SW 1271 (cell line): ENCODE data around the gene KCNN3.

ENCODE experiments used
- DNase-seq, 2 experiments: peaks; one replicate each; lab custom pipeline; 2025; lab: John Stamatoyannopoulos, UW

KCNN3 gene

DNA sequence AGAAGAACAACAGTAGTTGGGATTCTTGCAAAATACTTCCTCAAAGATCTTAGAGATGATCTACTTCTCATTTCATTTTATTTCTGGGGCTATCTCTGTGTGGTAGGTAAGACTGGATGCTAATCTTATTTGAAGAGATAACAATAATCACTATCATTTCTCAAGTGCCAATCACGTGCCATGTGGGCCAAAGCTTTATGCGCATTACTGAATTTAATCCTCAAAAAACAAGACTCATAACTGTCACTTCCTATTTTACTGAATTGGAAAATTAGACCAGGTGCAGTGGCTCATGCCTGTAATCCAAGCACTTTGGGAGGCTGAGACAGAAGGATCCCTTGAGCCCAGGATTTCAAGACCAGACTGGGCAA is 121.7 kb downstream of the KCNN3 start:
- no peak for DNase-seq

DNA sequence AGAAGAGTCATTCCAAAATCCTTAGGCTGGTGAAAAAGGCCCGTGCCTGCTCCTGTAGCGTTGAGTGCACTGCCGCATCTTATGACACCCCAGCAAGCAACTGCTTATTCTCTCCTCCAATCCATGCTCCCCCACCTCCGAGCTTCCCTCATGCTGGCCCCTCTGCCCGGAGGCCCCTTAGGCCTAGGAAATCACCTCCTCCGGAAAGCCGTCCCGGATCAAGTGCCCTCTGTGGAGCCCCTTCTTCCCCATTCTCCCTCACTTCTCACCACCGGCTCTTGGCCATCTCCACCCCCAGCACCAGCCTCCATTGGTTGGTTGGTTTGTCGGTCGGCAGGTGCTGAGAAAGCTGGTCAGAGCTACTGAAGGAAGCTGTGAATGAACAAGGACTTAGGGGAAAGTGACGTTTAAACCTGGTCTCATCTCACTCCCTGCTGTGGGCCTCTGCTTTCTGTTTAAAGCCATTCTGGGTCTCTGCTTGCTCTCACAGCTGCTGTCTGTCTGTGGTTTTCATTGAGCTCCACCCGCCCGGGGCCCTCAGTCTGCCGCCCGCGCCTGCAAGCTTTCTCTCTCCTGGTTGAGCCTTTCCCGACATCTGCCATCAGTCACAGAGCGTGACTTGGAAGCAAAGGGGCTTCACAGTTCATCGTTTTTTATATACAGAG is 122.2 kb downstream of the KCNN3 start:
- no peak for DNase-seq

DNA sequence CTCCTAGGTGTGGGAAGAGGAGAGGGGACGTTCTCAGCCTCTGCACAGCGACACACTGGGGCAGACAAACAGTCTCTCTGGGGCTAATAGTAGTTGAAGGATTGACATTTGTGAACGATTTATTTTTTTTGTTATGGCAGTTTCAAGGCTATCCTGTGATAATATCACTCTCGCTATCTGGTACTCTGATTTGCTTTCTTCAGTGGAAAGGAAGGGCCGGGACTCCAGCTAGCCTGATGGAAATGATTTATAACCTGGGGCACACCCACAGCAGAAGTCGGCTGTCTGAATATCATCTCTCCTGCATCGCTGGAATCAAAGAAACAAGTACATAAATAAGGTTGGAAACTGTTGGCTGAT is 122.7 kb downstream of the KCNN3 start:
- DNase-seq: no peak

DNA sequence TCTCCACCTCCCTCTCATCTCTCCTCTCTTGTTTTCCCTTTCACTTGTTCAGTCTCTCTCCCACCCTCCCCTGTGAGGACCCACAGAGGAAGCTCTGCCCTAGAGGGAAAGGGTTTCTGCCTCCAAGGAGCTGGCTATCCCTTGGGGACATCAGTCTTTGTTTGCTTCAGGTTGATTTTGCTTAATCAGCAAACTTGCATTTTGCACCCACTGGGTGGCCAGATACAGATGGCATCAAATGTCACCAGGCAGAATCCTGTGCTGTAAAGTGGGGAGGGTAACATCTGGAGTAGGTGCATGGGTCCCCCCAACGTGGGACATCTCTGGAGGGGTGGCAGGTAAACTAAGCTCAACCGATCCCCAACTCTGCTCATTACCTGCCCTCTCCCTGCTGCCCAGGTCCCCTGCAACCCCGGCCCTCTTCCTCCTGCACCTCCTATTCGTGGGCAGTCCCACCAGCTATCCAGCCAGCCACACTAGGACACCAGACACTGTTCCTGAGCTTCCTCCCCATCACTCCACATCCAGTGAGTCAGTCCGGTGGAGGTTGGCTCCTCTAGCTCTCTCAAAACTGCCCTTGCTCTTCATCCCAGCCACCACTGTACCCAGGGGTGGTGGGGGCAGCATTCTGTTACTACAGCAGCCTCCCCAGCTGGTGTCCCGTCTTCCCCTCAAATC is 123.3 kb downstream of the KCNN3 start:
- DNase-seq: no peak

DNA sequence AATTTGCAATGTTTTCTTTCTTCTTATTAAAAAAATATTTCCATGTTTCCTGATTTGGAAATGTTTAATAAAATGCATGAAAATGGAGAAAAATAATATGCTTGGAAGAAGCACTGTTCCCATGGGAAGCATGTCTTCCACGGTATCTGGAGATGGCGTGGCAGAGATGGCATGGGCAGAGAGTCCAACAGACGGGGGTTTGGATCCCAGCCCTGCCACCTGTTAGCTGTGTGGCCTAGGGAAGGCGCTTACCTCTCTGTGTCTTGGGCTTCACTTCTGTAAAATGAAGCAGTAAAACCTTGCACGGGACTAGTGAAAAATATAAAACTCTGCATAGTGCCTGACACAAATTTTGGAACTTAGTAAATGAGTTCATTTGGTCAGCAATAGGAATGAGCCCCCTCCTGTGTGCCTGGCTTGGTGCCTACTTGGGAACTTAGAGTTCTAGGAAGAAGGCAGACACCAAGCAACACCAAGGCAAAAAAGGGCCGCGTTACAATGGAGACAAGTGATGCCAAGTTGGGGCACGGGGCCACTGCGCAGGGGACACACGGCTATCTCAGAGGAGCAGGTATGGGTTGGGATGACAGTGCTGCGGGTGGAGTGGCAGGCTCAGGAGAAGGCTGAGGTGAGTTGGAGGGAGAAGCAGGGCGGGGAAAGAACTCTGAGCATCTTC is 124.2 kb downstream of the KCNN3 start:
- no peak for DNase-seq

DNA sequence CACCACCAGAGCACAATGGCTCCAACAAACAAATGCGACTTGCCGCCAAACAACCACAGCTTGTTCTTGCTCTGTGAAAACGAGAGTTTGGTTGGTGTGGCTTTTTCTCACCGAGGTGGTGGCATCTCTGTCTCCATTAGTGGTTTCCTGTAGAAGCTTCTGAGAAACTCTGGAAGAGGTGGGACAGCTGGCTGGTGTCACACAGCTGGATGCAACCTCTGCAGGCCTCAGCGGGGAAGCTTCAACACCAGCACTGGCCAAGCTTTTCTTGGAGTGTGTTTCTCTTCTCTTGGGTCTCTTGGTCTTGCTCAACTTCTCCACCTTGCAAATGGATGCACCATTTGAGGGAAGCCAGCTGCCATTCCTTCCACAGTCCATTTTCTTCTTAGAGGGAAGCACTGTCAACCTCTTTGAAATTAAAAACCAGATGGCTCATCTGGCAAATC is 124.8 kb downstream of the KCNN3 start:
- DNase-seq: no peak

DNA sequence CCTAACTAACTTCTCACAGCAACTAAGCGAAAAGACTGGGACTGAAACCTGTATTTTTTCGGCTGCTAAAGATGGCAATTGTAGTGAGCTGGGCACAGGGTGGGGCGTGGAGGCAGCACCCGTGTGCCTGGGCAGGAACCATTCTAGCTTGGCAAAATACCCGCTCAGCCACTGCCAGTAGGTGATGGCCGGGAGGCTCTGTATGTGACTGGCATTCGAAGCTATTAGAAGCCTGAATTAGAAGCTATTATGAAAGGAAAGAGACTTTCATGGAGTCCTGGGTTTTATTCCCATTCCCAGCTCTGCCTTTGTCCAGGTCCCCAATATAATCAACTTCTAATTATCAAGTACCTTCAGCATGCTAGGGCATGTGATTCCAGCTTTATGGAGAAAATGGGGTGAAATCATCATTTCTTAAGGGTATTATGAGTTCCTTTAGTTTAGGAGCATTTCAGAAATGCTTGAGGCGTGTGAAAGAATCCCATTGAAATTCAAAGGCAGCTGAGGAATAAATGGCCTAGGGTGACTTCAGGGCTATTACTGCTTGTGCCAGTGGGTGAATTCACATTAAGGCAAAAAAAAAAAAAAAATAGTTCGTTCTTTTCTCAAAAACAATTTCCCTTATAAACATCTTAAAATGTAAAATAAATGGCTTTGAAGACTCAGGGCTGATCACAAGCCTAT is 125.6 kb downstream of the KCNN3 start:
- DNase-seq: no peak

DNA sequence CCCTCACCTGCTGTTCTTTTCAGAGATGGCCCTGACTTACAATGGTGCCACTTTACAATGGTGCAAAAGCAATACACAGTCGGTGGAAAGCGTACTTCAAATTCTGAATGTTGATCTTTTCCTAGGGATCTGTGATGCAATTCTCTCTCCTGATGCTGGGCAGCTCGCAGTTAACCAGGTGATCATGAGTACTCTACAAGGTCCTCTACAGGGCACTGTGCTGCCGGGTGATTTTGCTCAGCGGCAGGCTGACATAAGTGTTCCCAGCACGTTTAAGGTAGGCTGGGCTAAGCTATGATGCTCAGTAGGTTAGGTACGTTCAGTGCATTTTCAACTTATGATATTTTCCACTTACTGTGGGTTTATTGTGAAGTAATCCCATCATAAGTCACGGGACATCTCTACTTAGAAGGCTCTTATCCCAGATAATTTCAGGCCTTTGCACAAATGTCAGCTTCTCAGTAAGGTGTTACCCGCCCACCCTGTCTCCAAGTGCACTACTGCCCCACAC is 126.5 kb downstream of the KCNN3 start:
- DNase-seq: no peak

GRCh38 chr1:154742606-154743005 is 127.5 kb downstream of the KCNN3 start:
- DNase-seq: no peak

GRCh38 chr1:154741741-154742495 is 128.2 kb downstream of the KCNN3 start:
- DNase-seq: no peak

DNA sequence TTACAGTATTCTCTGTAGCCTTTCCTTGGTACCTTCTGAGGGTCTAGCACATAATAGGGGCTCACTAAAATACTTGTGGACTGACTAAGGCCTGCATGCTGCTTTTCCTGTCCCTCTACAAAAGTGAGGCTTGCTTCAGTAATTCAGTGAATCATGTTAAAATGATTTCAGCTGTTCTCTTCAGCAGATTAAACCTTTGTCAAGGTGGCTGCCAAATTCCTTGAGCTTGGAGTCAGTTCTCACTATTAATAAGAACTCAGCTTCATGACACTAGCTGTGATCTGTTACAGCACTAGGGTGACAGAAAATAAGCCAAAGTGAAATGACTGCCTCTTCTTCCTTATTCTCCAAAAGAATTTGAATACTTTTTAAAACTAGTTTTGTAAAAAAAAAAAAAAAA is 128.8 kb downstream of the KCNN3 start:
- no peak for DNase-seq

DNA sequence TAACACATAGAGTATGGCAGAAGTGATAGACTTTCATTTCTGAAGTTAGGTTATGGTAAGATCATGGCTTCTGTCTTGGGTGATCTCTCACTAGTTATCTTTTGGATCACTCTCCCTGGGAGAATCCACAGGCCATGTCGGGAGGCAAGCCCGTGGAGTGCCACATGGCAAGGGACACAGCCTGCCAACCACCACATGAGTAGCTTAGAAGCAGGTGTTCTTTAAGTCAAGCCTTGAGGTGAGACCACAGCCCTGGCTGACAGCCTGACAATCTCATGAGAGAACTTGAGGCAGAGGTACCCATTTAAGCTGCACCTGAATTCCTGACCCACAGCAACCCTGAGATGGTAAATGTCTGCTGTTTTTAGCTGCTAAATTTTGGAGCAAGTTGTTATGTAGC is 130.4 kb downstream of the KCNN3 start:
- DNase-seq: no peak

GRCh38 chr1:154736841-154737240 is 133.2 kb downstream of the KCNN3 start:
- DNase-seq: no peak

DNA sequence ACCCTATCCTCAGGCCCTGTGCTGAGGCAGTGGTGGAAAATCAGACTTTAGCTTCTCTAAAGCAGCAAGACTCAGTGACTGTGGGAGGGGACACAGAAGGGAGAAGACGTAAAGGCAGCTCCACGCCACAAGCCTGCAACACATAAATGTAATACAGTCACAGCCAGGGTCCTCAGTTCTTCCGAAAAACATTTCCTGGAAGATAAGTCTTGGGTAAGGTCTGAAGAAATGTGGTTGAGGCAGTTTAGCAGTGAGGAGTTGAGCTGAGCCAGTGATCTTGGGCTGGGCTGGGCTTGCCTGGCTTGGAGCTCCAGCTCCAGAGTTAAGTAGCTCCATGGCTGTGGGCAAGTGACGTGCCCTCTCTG is 134.3 kb downstream of the KCNN3 start:
- DNase-seq: no peak

DNA sequence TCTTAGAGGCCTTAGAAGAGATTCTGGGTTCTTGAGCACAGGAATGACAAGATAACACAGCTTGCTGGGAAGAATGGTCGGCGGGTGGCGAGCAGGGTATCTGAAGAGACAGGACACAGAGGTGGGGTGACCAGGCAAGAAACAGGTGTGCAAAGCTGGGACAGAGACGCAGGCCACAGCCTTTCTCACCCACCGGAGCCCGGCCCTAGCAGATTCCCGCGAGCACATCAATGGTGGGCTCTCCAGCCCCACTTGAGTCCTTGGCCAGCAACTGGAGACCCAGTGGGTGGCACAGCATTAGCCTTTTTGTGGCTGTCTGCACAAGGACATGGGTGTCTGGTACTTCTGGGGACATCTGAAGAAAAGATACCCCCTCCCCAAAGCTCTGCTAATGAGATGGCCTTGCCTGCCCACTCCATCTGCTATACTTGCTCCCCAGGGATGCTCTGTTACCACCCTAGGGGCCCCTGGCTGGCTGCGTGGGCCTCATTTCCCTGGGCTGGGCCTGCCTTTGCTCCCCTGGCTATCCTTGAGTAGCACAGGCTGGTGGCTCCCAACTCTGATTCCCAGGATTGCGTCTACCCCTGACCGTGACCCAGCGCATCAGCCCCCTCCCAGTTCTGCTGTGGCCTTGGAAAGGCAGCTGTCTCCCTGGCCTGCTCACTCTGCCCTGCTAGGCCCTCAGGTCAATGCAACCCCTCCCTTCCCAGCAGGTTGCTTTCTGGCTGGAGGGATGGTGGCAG is 134.8 kb downstream of the KCNN3 start:
- no peak for DNase-seq

DNA sequence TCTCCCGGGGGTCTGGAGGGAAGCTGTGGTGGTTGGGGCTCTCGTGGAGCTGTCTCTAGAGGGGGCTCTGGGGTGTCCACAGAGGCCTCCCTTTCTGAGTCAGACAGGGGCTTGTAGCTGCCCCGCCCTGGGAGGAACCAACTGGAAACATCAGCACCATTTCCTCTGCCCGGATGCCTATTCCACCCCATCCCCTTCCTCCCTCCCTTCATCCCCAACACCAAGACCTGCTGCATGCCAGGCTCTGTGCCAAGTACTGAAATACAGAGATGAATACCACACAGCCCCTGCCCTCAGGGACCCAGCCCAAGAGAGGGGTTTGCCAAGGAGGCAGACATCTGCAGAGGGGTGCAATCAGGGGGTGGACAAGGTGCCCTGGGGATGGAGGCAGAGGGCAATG is 136.5 kb downstream of the KCNN3 start:
- DNase-seq: no peak

DNA sequence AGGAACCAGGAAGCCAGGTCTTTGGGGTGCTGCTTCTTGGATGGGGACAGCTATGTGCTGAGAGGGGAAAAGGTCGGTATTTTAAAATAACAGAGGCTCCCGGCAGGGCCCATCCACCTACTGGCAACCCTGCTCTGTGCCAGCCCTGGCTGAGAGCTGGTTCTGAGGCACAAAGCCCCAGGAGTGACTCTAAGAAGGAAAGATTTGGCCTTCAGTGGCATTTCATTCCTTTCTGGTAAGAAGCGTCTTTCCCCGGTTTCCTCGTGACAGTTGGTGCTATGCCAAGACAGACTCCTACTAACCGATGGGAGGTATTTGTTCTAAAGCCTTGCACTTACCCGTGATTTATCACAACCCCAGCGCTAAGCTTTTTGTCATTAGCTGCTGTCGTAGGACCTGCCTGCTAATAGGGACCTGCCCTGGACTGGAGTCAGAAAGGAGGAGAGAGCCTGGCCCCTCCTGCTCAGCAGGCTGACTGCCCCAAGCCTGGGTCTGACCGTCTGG is 139.0 kb downstream of the KCNN3 start:
- DNase-seq: no peak

- no peak for DNase-seq
These were observed 139.8 kb downstream of the KCNN3 start for GRCh38 chr1:154730259-154730658.

GRCh38 chr1:154729577-154729976 is 140.5 kb downstream of the KCNN3 start:
- DNase-seq: no peak

GRCh38 chr1:154729031-154729442 is 141.0 kb downstream of the KCNN3 start:
- no peak for DNase-seq
